DND-41 (cell line): ENCODE data around the gene MR1.

Source experiments
- ATAC-seq: fragments of 200-7000 bp; cut with Tn5 transposase; 3 replicates; pipeline ENCODE4 v1.9.1; 2021; ENCODE audit warnings: low read depth; ENCODE audit not compliant: insufficient read depth
- DNase-seq: peaks from one replicate; pipeline ENCODE4 v3.0.0-alpha.2; 2020
- H2AFZ ChIP-seq: 2 replicates; pipeline ENCODE4 v1.6.0; 2012; ENCODE audit warnings: low read depth, low read length
- H3K27ac ChIP-seq: 2 replicates; pipeline ENCODE4 v1.5.1; 2012; ENCODE audit warnings: low read length, inconsistent platforms
- H3K27me3 ChIP-seq: fragments of 200-600 bp; sonication (generic); 2 replicates; pipeline ENCODE4 v1.6.0; 2012; ENCODE audit warnings: low read length, mild to moderate bottlenecking, inconsistent platforms; ENCODE audit not compliant: insufficient read depth, poor library complexity
- H3K36me3 ChIP-seq: 2 replicates; pipeline ENCODE4 v1.5.1; 2012; ENCODE audit warnings: low read length, inconsistent platforms; ENCODE audit not compliant: insufficient read depth
- H3K4me1 ChIP-seq: 2 replicates; pipeline ENCODE4 v1.5.1; 2012; ENCODE audit warnings: mild to moderate bottlenecking, low read length; ENCODE audit not compliant: insufficient read depth
- H3K4me2 ChIP-seq: 2 replicates; pipeline ENCODE4 v1.6.0; 2012; ENCODE audit warnings: mild to moderate bottlenecking, moderate library complexity, low read length, inconsistent platforms; ENCODE audit not compliant: insufficient read depth
- H3K4me3 ChIP-seq, 2 experiments: fragments of 200-600 bp in 1 of 2; shearing (Covaris generic) in 1 of 2; 2 replicates each; pipeline ENCODE4 v1.5.1; 2012 to 2016; ENCODE audit warnings: inconsistent platforms in 2 of 2, low read length in 2 of 2, mild to moderate bottlenecking in 2 of 2, low read depth in 1 of 2, moderate library complexity in 1 of 2
- H3K79me2 ChIP-seq: 2 replicates; pipeline ENCODE4 v1.6.0; 2012; ENCODE audit warnings: low read length, inconsistent platforms; ENCODE audit not compliant: insufficient read depth
- H3K9ac ChIP-seq: 2 replicates; pipeline ENCODE4 v1.6.0; 2012; ENCODE audit warnings: low read depth, mild to moderate bottlenecking, inconsistent platforms, low read length, moderate library complexity
- H3K9me3 ChIP-seq: 2 replicates; pipeline ENCODE4 v1.5.1; 2012; ENCODE audit warnings: low read length, moderate library complexity, mild to moderate bottlenecking, inconsistent platforms; ENCODE audit not compliant: insufficient read depth, severe bottlenecking
- H4K20me1 ChIP-seq: 2 replicates; pipeline ENCODE4 v1.6.0; 2012; ENCODE audit warnings: low read length; ENCODE audit not compliant: insufficient read depth
- EZH2 ChIP-seq: IDR thresholded peaks from 3 replicates; pipeline ENCODE4 v1.6.1; 2012; ENCODE audit warnings: borderline replicate concordance, low read depth, mild to moderate bottlenecking, moderate library complexity, low read length, inconsistent platforms; ENCODE audit not compliant: severe bottlenecking
- TF ChIP-seq, protein P1 (sequence below): IDR thresholded peaks from 2 replicates; pipeline ENCODE4 v1.5.1; 2012; ENCODE audit warnings: borderline replicate concordance, low read length, moderate library complexity, mild to moderate bottlenecking; ENCODE audit not compliant: poor library complexity, severe bottlenecking; ENCODE audit errors: extremely low read depth

Gene MR1

DNA sequence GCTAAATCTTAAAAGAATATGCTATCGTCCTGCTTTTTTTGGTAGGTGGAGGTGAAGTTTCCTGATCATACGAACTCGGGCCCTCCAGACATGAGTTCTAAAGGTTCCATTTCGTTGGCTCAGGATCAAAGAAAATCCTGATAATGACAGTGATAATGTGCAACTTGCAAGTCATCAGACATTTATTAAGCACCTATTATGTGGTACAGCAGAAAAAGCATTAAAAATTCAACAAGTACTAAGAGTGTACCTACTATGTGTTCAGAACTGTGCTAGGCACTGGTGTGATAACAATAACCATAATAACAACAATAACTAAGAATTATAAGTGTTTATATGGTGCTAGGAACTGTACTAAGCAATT is 50.8 kb downstream of the MR1 start:
- no peak overlapping the region for H3K27ac ChIP-seq
- ATAC-seq (no peak), DNase-seq (no peak)
- H3K79me2 ChIP-seq = peaks cover 11% of the 10 kb centered on the region
- H3K4me1 ChIP-seq = peaks cover 17% of the 10 kb centered on the region
- no peak overlapping the region for H3K4me2 ChIP-seq
- H3K36me3 ChIP-seq = peaks cover under 1% of the 10 kb centered on the region; the same call in 1 of the 2 replicates
- peaks cover 9% of the 10 kb centered on the region for H4K20me1 ChIP-seq
- TF ChIP-seq EZH2 = no peak
- TF ChIP-seq, protein P1, sequence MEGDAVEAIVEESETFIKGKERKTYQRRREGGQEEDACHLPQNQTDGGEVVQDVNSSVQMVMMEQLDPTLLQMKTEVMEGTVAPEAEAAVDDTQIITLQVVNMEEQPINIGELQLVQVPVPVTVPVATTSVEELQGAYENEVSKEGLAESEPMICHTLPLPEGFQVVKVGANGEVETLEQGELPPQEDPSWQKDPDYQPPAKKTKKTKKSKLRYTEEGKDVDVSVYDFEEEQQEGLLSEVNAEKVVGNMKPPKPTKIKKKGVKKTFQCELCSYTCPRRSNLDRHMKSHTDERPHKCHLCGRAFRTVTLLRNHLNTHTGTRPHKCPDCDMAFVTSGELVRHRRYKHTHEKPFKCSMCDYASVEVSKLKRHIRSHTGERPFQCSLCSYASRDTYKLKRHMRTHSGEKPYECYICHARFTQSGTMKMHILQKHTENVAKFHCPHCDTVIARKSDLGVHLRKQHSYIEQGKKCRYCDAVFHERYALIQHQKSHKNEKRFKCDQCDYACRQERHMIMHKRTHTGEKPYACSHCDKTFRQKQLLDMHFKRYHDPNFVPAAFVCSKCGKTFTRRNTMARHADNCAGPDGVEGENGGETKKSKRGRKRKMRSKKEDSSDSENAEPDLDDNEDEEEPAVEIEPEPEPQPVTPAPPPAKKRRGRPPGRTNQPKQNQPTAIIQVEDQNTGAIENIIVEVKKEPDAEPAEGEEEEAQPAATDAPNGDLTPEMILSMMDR = no peak
- H3K4me3 ChIP-seq = no peak overlapping the region
- no peaks in the 10 kb centered on the region for H3K9me3 ChIP-seq
- no peak overlapping the region for H2AFZ ChIP-seq
- no peaks in the 10 kb centered on the region for H3K27me3 ChIP-seq
- no peak overlapping the region for H3K9ac ChIP-seq

DNA sequence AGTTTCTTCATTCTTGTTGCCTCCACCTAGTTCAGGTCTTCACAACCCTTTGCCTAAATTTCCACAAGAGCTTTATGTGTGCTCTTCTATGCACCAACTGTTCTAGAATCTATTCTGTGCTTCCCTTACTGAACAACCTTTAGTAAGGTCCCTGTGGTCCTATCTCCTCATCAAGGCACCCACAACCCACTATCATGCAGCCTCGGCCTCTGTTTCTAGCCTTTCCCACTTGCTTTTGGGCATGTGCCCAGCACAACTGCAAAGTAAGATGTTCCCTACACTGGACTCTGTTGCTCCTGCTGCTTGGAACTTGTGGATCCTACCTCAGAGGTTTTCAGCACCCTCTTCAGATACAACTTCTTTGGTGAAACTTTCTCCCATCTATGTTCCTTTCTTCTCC is 52.3 kb downstream of the MR1 start:
- H3K27me3 ChIP-seq = no peaks in the 10 kb centered on the region
- peaks cover 18% of the 10 kb centered on the region for H3K4me1 ChIP-seq
- H3K27ac ChIP-seq = no peak overlapping the region
- TF ChIP-seq, protein P1 = no peak
- no peak for TF ChIP-seq EZH2
- H3K9ac ChIP-seq = no peak overlapping the region
- ATAC-seq (no peak), DNase-seq (no peak)
- no peak overlapping the region for H3K4me3 ChIP-seq
- no peak overlapping the region for H2AFZ ChIP-seq
- peaks cover 26% of the 10 kb centered on the region for H3K79me2 ChIP-seq
- no peak overlapping the region for H3K4me2 ChIP-seq
- peaks cover 10% of the 10 kb centered on the region for H3K36me3 ChIP-seq
- peaks cover 23% of the 10 kb centered on the region for H4K20me1 ChIP-seq
- no peaks in the 10 kb centered on the region for H3K9me3 ChIP-seq

DNA sequence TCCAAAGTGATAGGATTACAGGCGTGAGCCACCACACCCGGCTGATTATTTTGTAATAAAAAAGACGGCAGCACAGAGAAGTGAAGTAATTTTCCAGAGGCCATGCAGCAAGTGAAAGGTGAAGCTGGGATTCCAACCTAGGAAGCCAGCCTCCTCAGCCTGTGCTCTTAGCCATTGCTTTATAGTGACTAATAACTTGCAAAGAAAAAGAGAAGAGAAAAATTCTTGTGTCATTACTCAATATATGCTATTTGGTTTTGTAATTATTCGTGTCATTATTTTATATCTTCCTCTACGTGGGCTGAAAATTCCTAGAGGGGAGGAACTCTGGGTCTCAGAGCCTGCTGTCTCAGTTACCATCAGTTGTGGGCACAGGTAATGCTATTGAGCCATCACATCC is 53.1 kb downstream of the MR1 start:
- no peak overlapping the region for H3K9ac ChIP-seq
- H4K20me1 ChIP-seq = peaks cover 31% of the 10 kb centered on the region
- ATAC-seq (no peak), DNase-seq (no peak)
- H3K4me3 ChIP-seq = no peak overlapping the region
- H3K36me3 ChIP-seq = peaks cover 19% of the 10 kb centered on the region
- peaks cover 27% of the 10 kb centered on the region for H3K4me1 ChIP-seq
- H3K4me2 ChIP-seq = no peak overlapping the region
- no peak overlapping the region for H3K27ac ChIP-seq
- no peak overlapping the region; the same call in 1 of the 2 replicates for H2AFZ ChIP-seq
- no peaks in the 10 kb centered on the region for H3K27me3 ChIP-seq
- peaks cover 34% of the 10 kb centered on the region for H3K79me2 ChIP-seq
- H3K9me3 ChIP-seq = no peaks in the 10 kb centered on the region
- TF ChIP-seq, protein P1 = no peak
- TF ChIP-seq EZH2 = no peak

DNA sequence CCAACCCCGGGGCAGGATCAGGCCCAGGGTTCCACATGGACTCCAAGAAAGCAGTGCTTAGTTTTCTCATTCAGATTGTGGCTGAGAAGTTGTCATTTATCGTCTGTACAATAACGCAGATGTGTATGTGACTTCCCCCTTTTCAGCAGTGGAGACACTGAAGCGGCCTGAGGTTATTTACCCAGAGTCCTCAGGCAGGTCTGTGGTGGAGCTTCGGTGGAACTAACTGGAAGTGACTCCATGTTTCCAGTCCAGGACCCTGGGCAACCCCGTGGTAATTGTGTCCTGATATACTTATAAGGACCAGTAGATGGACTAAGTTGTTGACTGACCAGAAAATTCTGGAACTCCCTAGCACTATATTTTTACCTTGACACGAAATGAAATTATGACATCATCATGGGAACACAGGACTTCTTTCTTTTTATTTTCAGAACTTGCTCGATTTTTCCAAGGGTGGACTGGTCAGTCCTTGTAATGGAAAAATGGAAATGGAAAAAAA is 53.7 kb downstream of the MR1 start:
- no peak for ATAC-seq
- DNase-seq = no peak
- Histone ChIP-seq H4K20me1 (peaks cover 37% of the 10 kb centered on the region), H3K9ac (no peak overlapping the region), H3K4me2 (0 out of 2 replicates have a peak overlapping the region, but pooled peaks have one; percentile 89), H3K79me2 (peaks cover 39% of the 10 kb centered on the region), H3K27me3 (no peaks in the 10 kb centered on the region), H3K9me3 (no peaks in the 10 kb centered on the region), H3K27ac (no peak overlapping the region), H3K36me3 (peaks cover 23% of the 10 kb centered on the region), H3K4me1 (peaks cover 32% of the 10 kb centered on the region), H3K4me3 (no peak overlapping the region), H2AFZ (no peak overlapping the region; the same call in 1 of the 2 replicates)
- TF ChIP-seq EZH2 = no peak
- TF ChIP-seq, protein P1 = no peak
